ENCODE results near the gene TPP2.

TPP2 gene

GRCh38 chr13:102654756-102655155 lies 58.0 kb downstream of the TPP2 start:
- Mint-ChIP-seq H3K27ac (no peak overlapping the region), H3K9me3 (no peaks in the 10 kb centered on the region), H3K4me3 (no peak overlapping the region), H3K27me3 (ENCODE audit: low read depth) (no peaks in the 10 kb centered on the region), H3K4me1 (ENCODE audit: low read depth) (peaks cover 2% of the 10 kb centered on the region), H3K36me3 (ENCODE audit: low read depth) (peaks cover 28% of the 10 kb centered on the region)

- Mint-ChIP-seq H3K9me3 (no peaks in the 10 kb centered on the region), H3K36me3 (ENCODE audit: low read depth) (peaks cover 30% of the 10 kb centered on the region), H3K4me3 (no peak overlapping the region), H3K27ac (no peak overlapping the region), H3K27me3 (ENCODE audit: low read depth) (no peaks in the 10 kb centered on the region), H3K4me1 (ENCODE audit: low read depth) (no peaks in the 10 kb centered on the region)
These were observed 60.8 kb downstream of the TPP2 start for GRCh38 chr13:102657630-102658029.

GRCh38 chr13:102658660-102659059 lies 61.9 kb downstream of the TPP2 start:
- H3K36me3 Mint-ChIP-seq (ENCODE audit: low read depth), result peaks cover 33% of the 10 kb centered on the region
- no peaks in the 10 kb centered on the region for H3K4me1 Mint-ChIP-seq (ENCODE audit: low read depth)
- H3K27me3 Mint-ChIP-seq (ENCODE audit: low read depth), result no peaks in the 10 kb centered on the region
- no peak overlapping the region for H3K4me3 Mint-ChIP-seq
- H3K9me3 Mint-ChIP-seq, result no peaks in the 10 kb centered on the region
- H3K27ac Mint-ChIP-seq, result no peak overlapping the region

DNA sequence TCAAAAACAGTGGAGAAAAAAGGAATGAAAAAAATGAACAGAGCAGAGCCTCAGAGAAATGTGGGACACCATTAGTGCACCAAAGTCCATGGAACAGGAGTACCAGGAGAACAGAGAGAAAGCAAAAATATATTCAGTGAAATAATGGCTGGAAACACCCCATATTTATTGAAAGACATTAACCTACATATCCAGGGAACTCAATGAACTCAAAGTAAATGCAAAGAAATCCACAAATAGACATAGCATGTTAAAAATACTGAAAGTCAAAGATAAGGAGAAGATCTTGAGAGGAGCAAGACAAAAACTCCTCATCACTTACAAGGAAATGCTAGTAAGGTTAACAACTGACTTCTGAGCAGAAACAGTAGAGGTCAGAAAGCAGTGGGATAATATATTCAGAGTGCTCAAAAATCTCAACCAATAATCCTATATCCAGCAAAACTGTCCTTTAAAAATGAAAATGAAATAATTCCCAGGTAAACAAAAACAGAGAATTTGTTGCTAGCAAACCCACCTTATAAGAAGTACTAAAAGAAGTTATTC lies 62.5 kb downstream of the TPP2 start:
- Mint-ChIP-seq H3K36me3 (ENCODE audit: low read depth) (peaks cover 38% of the 10 kb centered on the region), H3K27ac (no peak overlapping the region), H3K27me3 (ENCODE audit: low read depth) (no peaks in the 10 kb centered on the region), H3K9me3 (no peaks in the 10 kb centered on the region), H3K4me3 (no peak overlapping the region), H3K4me1 (ENCODE audit: low read depth) (no peaks in the 10 kb centered on the region)

DNA sequence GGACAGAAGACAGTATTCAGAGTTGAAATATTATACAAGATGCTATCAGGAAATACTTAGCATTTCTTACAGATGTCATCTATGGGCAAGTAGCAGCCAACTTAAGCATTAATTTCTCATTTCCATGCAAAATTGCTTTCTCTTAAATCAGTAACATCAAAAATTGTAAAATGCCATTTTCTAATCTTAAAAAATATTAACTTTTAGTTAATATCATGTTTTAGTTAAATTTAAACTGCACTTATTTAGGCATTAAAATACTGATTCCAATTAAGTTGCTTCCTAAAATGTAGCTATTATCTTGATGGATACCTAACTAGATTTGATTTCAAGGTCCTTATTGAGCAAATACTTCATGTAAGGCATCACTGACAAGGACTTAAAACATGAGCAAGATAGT lies 70.2 kb downstream of the TPP2 start:
- Mint-ChIP-seq H3K36me3 (ENCODE audit: low read depth) (peaks cover 63% of the 10 kb centered on the region), H3K27me3 (ENCODE audit: low read depth) (no peaks in the 10 kb centered on the region), H3K9me3 (peaks cover 10% of the 10 kb centered on the region), H3K27ac (no peak overlapping the region), H3K4me1 (ENCODE audit: low read depth) (no peaks in the 10 kb centered on the region), H3K4me3 (no peak overlapping the region)

DNA sequence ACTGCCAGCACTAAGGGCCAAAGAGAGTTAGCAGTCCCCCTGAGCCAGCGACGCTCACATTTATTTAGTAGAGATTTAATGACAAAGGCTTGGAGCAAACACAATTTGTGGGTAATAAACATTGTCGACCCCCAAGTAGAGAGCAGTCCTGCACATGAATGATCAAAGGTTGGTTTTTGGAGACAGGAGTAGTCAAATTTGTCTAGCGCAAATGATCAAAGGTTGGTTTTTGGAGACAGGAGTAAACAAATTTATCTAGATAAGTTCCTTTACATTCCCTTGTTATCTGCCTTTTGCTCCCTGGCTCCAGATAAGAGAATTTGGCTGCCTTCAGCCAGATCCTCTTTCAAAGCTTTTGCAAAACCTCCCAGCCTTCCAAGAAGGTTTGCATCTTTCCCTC lies 71.1 kb downstream of the TPP2 start:
- Mint-ChIP-seq H3K4me3 (no peak overlapping the region), H3K27me3 (ENCODE audit: low read depth) (no peaks in the 10 kb centered on the region), H3K4me1 (ENCODE audit: low read depth) (no peaks in the 10 kb centered on the region), H3K36me3 (ENCODE audit: low read depth) (peaks cover 67% of the 10 kb centered on the region), H3K27ac (no peak overlapping the region), H3K9me3 (peaks cover 10% of the 10 kb centered on the region)

DNA sequence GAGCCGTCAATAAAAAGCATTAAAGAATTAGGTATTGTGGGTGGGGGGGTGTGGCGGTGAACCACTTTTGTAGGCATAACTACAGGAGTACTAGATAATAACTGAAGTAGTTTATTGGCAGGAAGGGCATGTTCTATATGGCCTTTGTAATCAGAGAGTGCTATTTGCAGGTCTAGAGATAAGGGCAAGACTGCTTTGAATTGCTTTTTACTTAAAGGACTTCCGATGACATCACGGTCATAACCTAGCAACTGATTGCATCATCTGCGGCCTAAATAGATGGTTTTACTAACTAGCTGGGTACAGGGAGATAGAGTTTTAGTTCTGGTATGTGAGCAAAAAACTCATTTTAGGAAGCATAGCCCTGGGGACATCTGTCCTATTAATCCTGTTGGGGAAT lies 73.3 kb downstream of the TPP2 start:
- H3K27ac Mint-ChIP-seq, result no peak overlapping the region
- H3K4me1 Mint-ChIP-seq (ENCODE audit: low read depth), result no peaks in the 10 kb centered on the region
- H3K4me3 Mint-ChIP-seq, result no peak overlapping the region
- H3K27me3 Mint-ChIP-seq (ENCODE audit: low read depth), result no peaks in the 10 kb centered on the region
- H3K9me3 Mint-ChIP-seq, result peaks cover 10% of the 10 kb centered on the region
- H3K36me3 Mint-ChIP-seq (ENCODE audit: low read depth), result peaks cover 65% of the 10 kb centered on the region

GRCh38 chr13:102675115-102675514 lies 78.3 kb downstream of the TPP2 start:
- Mint-ChIP-seq H3K27ac (no peak overlapping the region), H3K9me3 (no peaks in the 10 kb centered on the region), H3K4me1 (ENCODE audit: low read depth) (peaks cover 7% of the 10 kb centered on the region), H3K36me3 (ENCODE audit: low read depth) (peaks cover 56% of the 10 kb centered on the region), H3K27me3 (ENCODE audit: low read depth) (no peaks in the 10 kb centered on the region), H3K4me3 (no peak overlapping the region)

GRCh38 chr13:102677122-102677521 lies 80.3 kb downstream of the TPP2 start:
- H3K27me3 Mint-ChIP-seq (ENCODE audit: low read depth), result no peaks in the 10 kb centered on the region
- H3K27ac Mint-ChIP-seq, result no peak overlapping the region
- H3K4me1 Mint-ChIP-seq (ENCODE audit: low read depth), result peaks cover 20% of the 10 kb centered on the region
- H3K9me3 Mint-ChIP-seq, result no peaks in the 10 kb centered on the region
- H3K4me3 Mint-ChIP-seq, result no peak overlapping the region
- H3K36me3 Mint-ChIP-seq (ENCODE audit: low read depth), result peaks cover 50% of the 10 kb centered on the region

DNA sequence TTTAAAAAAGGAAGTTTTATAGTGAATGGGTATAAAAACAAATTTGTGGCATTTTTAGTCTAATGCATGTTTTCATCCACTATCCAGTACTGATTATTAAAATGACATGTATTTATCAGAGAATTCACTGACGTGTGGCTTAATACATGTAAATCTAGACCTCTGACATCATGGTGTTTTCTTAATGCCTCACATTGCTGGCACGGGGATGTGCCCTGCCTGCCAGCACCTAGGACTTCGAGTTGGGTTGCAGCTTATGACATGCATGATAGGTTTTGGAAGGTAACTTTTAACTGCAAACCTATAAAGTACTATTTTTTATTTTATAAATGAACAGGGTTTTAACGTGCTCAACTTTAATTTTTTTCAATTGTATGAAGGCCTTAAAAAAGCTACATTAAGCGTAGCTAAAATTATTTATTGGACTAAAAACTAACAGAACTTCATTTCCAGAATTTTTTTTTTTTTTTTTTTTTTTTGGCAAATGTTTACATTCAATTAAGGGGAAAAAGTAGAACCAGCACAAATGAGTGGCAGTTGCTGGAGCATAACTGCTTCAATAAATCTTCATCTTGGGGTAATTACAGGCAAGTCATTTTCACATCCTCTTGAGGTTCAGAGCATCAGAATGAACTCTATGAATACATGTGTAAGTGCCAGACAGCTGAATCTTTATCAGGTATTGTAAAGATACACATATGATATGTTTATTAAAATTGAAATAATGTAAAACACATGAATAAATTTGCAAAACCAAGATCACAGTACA lies 81.7 kb downstream of the TPP2 start:
- H3K4me3 Mint-ChIP-seq, result no peak overlapping the region
- H3K4me1 Mint-ChIP-seq (ENCODE audit: low read depth), result peaks cover 28% of the 10 kb centered on the region
- no peaks in the 10 kb centered on the region for H3K27me3 Mint-ChIP-seq (ENCODE audit: low read depth)
- no peak overlapping the region for H3K27ac Mint-ChIP-seq
- H3K9me3 Mint-ChIP-seq, result no peaks in the 10 kb centered on the region
- peaks cover 43% of the 10 kb centered on the region for H3K36me3 Mint-ChIP-seq (ENCODE audit: low read depth)

GRCh38 chr13:102679449-102680132 lies 82.8 kb downstream of the TPP2 start:
- H3K9me3 Mint-ChIP-seq, result no peaks in the 10 kb centered on the region
- H3K27ac Mint-ChIP-seq, result no peak overlapping the region
- H3K4me3 Mint-ChIP-seq, result no peak overlapping the region
- peaks cover 37% of the 10 kb centered on the region for H3K36me3 Mint-ChIP-seq (ENCODE audit: low read depth)
- H3K4me1 Mint-ChIP-seq (ENCODE audit: low read depth), result peaks cover 28% of the 10 kb centered on the region
- no peaks in the 10 kb centered on the region for H3K27me3 Mint-ChIP-seq (ENCODE audit: low read depth)

DNA sequence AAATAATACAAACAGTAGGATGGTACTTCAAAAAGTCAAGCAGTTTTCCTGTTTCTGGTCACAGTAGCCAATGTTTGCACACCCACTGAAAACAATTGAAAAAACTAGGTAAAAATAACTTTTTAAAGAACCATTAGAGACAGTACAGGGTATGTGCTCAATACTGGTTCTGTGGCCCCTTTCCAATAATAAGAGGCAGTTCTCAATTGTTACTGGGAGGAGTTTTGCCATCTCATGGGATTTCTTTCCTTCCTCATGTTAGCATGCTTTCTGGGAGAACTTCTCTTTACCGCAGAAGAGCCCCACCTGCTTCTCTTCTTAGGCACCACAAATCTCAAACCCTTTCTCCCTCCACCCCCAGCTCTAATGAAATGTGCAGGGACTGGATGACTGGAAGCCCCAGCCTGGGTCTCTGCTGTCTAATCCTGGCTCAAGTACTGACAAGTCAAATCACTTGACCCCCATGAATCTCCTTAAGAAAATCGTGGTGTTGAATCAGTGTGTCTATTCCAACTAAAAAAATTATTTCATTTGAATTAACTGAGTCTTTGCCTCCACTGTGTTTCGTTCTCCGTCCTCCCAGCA lies 83.4 kb downstream of the TPP2 start:
- Mint-ChIP-seq H3K4me3 (no peak overlapping the region), H3K27ac (peak overlapping the region; percentile 55), H3K4me1 (ENCODE audit: low read depth) (peaks cover 28% of the 10 kb centered on the region), H3K9me3 (no peaks in the 10 kb centered on the region), H3K36me3 (ENCODE audit: low read depth) (peaks cover 33% of the 10 kb centered on the region), H3K27me3 (ENCODE audit: low read depth) (no peaks in the 10 kb centered on the region)

DNA sequence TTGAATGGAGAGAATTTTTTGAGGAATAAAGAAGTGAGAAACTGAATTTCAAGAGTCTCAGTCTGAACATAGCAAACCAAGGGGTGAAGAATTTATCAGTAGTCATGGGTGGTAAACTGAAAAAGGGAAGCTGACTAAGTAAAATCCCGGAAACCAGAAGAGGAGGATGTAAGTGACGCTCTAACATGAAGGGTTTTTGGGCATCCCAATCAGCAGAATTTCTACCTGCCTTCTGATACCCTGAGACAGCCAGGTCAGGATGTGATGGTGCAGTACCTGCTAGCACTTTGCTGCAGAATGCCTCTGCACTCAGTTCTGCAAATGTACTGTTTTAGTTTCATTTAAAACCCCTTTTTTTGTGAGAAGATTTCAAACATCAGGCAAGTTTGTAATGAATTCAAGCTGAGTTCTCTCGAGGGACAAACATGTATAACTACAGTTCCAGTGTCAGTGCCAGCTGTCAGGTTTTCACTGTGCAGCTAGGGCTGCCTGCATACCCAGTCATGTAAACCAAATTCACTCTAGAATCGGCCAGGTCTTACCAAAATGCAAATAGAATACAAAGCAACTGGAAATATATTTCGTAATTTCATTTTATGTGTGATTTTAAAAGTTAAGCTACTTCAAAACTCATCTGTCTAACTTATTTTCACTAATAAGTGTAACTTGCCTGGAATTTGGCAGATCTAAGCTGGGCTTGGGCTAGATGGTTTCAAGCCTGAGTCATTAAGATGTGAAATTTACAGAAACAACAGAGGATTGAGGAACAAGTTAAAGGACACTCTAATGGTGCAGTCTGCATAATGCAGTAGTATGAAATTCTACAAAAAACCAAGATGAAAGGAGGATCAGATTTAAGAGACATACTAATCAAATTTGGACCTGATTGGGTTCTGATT lies 84.3 kb downstream of the TPP2 start:
- H3K9me3 Mint-ChIP-seq, result no peaks in the 10 kb centered on the region
- H3K36me3 Mint-ChIP-seq (ENCODE audit: low read depth), result peaks cover 30% of the 10 kb centered on the region
- peak overlapping the region; percentile 23 for H3K4me3 Mint-ChIP-seq
- peaks cover 31% of the 10 kb centered on the region for H3K4me1 Mint-ChIP-seq (ENCODE audit: low read depth)
- H3K27ac Mint-ChIP-seq, result peak overlapping the region; percentile 55
- H3K27me3 Mint-ChIP-seq (ENCODE audit: low read depth), result no peaks in the 10 kb centered on the region

- Mint-ChIP-seq H3K27me3 (ENCODE audit: low read depth) (no peaks in the 10 kb centered on the region), H3K4me1 (ENCODE audit: low read depth) (peaks cover 36% of the 10 kb centered on the region), H3K4me3 (no peak overlapping the region), H3K9me3 (no peaks in the 10 kb centered on the region), H3K27ac (no peak overlapping the region), H3K36me3 (ENCODE audit: low read depth) (peaks cover 22% of the 10 kb centered on the region)
These were observed 85.4 kb downstream of the TPP2 start for GRCh38 chr13:102682211-102682610.
